GM12891 (cell line): Measurements from ENCODE around the gene RHD.
"Not testable (repeated sequence)": the region's sequence is repeated elsewhere in the genome, so short reads cannot be mapped to it uniquely, and the experiment has no call there.

Source experiments
- POLR2A ChIP-seq: IDR thresholded peaks from 2 replicates; pipeline ENCODE4 v1.6.1; 2011; ENCODE audit warnings: low read depth, low read length, control low read depth
- POLR2AphosphoS5 ChIP-seq: IDR thresholded peaks from 2 replicates; pipeline ENCODE4 v1.6.1; 2011; ENCODE audit warnings: low read depth, low read length, control low read depth
- TAF1 ChIP-seq: IDR thresholded peaks from 2 replicates; pipeline ENCODE4 v1.6.1; 2011; ENCODE audit warnings: low read depth, low read length, control low read depth

DNA sequence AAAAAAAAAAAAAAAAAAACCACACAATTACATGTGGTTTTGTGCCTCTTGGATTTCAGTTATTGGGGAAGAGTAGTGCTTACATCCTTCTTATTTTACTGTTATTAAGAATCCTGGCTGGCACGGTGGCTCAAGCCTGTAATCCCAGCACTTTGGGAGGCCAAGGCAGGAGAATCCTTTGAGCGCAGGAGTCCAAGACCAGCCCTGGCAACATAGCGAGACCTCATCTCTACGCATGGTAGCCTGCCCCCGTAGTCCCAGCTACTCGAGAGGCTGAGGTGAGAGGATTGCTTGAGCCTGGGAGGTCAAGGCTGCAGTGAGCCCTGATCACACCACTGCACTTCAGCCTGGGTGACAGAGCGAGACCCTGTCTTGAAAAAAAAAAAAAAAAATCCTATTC, 36.0 kb upstream of the RHD start:
- not testable (repeated sequence) for TF ChIP-seq TAF1, POLR2A, POLR2AphosphoS5
